Psoas muscle (tissue), 8 donors: ENCODE results near the gene SLC15A4. TPM values are rescaled to one million over a fixed set of nuclear protein-coding genes. Genes with fewer than 3 reads are reported as not detected.

Experiments
- ATAC-seq, 4 donors: fragments of 200-7000 bp; cut with Tn5 transposase; one replicate each; pipeline ENCODE4 v1.9.1; 2020; ENCODE audit warnings: moderate library complexity in 3 of 4, mild to moderate bottlenecking in 2 of 4
- DNase-seq, 2 donors: peaks; one replicate each; pipeline ENCODE4 v3.0.0-alpha.2; 2020
- H3K27ac ChIP-seq: fragments of 200-600 bp; one replicate; pipeline ENCODE4 v1.8.0; 2022
- H3K27me3 ChIP-seq, 3 donors: fragments of 200-600 bp in 1 of 3; one replicate each; pipeline versions ENCODE4 v1.6.1 to v1.8.0; 2013 to 2022; ENCODE audit warnings: low read length in 2 of 3, mild to moderate bottlenecking in 2 of 3, moderate library complexity in 1 of 3; ENCODE audit not compliant: insufficient read depth in 3 of 3
- H3K36me3 ChIP-seq, 2 donors: fragments of 200-600 bp in 1 of 2; one replicate each; pipeline versions ENCODE4 v1.6.1 to v1.8.0; 2013 to 2022; ENCODE audit warnings: low read depth in 1 of 2, mild to moderate bottlenecking in 1 of 2, moderate library complexity in 1 of 2; ENCODE audit not compliant: insufficient read depth in 1 of 2
- H3K4me1 ChIP-seq: fragments of 200-600 bp; one replicate; pipeline ENCODE4 v1.8.0; 2022
- H3K4me3 ChIP-seq: fragments of 200-600 bp; one replicate; pipeline ENCODE4 v1.8.0; 2022; ENCODE audit warnings: mild to moderate bottlenecking
- H3K9me3 ChIP-seq: fragments of 200-600 bp; one replicate; pipeline ENCODE4 v1.8.0; 2022
- CTCF ChIP-seq: fragments of 200-600 bp; IDR thresholded peaks from one replicate; pipeline ENCODE4 v1.8.0; 2022; ENCODE audit warnings: antibody characterized with exemption
- WGBS, 3 donors: extraction: QIAGEN DNeasy Blood & Tissue Kit; methylation state at CpG; one replicate each; pipeline versions ENCODE4 v1.1.6 to v1.1.7; 2013; 5-methylcytosine and 5-hydroxymethylcytosine counted together
- intact Hi-C, 2 donors: fragments of 100-400 bp; cut with DNase I; formaldehyde crosslinking; loops; one replicate each; pipeline versions ENCODE4 v1.11.0 to v1.14.2; 2022
- polyA plus RNA-seq, 3 donors: library from polyadenylated mRNA; stranded (reverse); fragments of 200-250 nt; gene quantifications; one replicate each; pipeline ENCODE4 v1.2.3, GENCODE V29; 2013
- total RNA-seq, 4 donors: library from RNA; stranded (reverse); fragmentation: NEBNext Ultra II Directional in 2 of 4; extraction: Animal tissue kit (Norgen Biotek cat#: 25700) in 2 of 4; gene quantifications; one replicate each; pipeline versions ENCODE4 v1.2.1 to v1.2.4, GENCODE V29; 2021 to 2023
- donor health status: healthy with polysubstance abuse.
- donor health status: DM: no; HTN: no; CAD: no; lungs with moderate emphysema.
- donor health status: Bipolar disorder and iron deficiency.
- donor health status: healthy.
- donor health status: DM: yes; HTN: yes; CAD: no.
- donor health status: DM: no; HTN: no; CAD: no.
- donor health status: DM: no; HTN: no; CAD: no.
- donor health status: DM: yes; HTN: yes; CAD: no.

The SLC15A4 gene
- total and polyA plus RNA-seq, 7 donors = 21.9 to 54.0 (median 30.2) TPM

DNA sequence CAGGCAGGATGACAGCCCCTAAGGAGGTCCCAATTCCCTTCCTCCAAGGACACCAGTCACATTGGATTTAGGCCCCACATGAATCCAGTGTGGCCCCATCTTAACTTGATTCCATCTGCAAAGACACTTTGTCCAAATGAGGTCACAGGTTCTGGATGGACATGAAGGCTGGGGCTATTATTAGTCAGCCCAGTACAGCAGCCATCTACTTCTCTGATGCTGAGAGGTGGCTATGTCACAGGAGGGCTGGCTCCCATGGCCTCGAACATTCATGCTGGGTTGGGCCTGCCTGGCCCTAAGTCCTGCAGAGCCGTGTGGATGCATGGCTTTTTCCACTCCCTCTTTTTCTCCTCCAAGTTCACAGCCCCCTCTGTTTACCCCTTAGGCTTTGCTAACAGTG, 35.9 kb downstream of the SLC15A4 start:
- peaks cover 0 to 18% of the 10 kb centered on the region in 2 donors for H3K36me3 ChIP-seq
- DNase-seq = no peak
- intact Hi-C loops = loop anchor here (5.0 to 10.0 kb wide), 2 partner anchors 34 to 147 kb away; partner anchors contain the start of gene SLC15A4 (in 1 of the 2)
- no peaks in the 10 kb centered on the region for H3K27me3 ChIP-seq
- no peaks in the 10 kb centered on the region for H3K4me1 ChIP-seq
- H3K4me3 ChIP-seq = no peak overlapping the region
- TF ChIP-seq CTCF = no peak
- WGBS, 3 donors = 43 to 75% (median 50%) methylated on average over 2 of the region's 2 CpGs
- no peak overlapping the region for H3K27ac ChIP-seq
- ATAC-seq = peak; percentile 43 to 84 (median 56)
- no peaks in the 10 kb centered on the region for H3K9me3 ChIP-seq

GRCh38 chr12:128786741-128787391, 36.9 kb downstream of the SLC15A4 start:
- Histone ChIP-seq H3K4me1 (no peaks in the 10 kb centered on the region), H3K27me3 (no peaks in the 10 kb centered on the region), H3K9me3 (no peaks in the 10 kb centered on the region), H3K36me3 (peaks cover 0 to 8% of the 10 kb centered on the region in 2 donors), H3K4me3 (no peak overlapping the region), H3K27ac (no peak overlapping the region)
- intact Hi-C loops = loop anchor here (5.0 to 10.0 kb wide), 2 partner anchors 35 to 148 kb away; partner anchors contain the start of gene SLC15A4 (in 1 of the 2)
- DNase-seq (no peak), ATAC-seq (no peak)
- TF ChIP-seq CTCF = no peak
- 91 to 93% (median 92%) methylated on average over 17 of the region's 17 CpGs for WGBS, 3 donors

GRCh38 chr12:128784030-128784760, 39.6 kb downstream of the SLC15A4 start:
- WGBS, 3 donors = 67 to 72% (median 70%) methylated on average over 13 of the region's 13 CpGs
- Histone ChIP-seq H3K27me3 (no peaks in the 10 kb centered on the region), H3K4me1 (no peaks in the 10 kb centered on the region), H3K9me3 (no peaks in the 10 kb centered on the region), H3K27ac (no peak overlapping the region), H3K4me3 (no peak overlapping the region), H3K36me3 (no peaks in the 10 kb centered on the region)
- ATAC-seq (no peak), DNase-seq (no peak)
- no peak for TF ChIP-seq CTCF
- intact Hi-C loops = loop anchor here in 1 of 2 donors (10.0 kb wide), 1 partner anchor 151 kb away; no protein-coding TSS in a partner anchor

GRCh38 chr12:128783129-128783574, 40.6 kb downstream of the SLC15A4 start:
- intact Hi-C loops = loop anchor here in 1 of 2 donors (10.0 kb wide), 1 partner anchor 152 kb away; no protein-coding TSS in a partner anchor
- no peaks in the 10 kb centered on the region for H3K9me3 ChIP-seq
- no peaks in the 10 kb centered on the region for H3K4me1 ChIP-seq
- H3K4me3 ChIP-seq = no peak overlapping the region
- H3K27me3 ChIP-seq = no peaks in the 10 kb centered on the region
- TF ChIP-seq CTCF = no peak
- 79 to 82% (median 82%) methylated on average over 8 of the region's 8 CpGs for WGBS, 3 donors
- DNase-seq = no peak
- H3K36me3 ChIP-seq = no peaks in the 10 kb centered on the region
- no peak for ATAC-seq
- H3K27ac ChIP-seq = no peak overlapping the region
